HL-60 (cell line): ENCODE measurements around the gene CORO1C.
A peak's percentile ranks its signal among the peaks of the same experiment; 100 is the strongest.

Experiments
- CTCF ChIP-seq: IDR thresholded peaks from one replicate; pipeline ENCODE4 v1.5.1; 2011; ENCODE audit warnings: low read length, control low read depth, inconsistent platforms; ENCODE audit not compliant: insufficient read depth
- GABPA ChIP-seq: IDR thresholded peaks from 2 replicates; pipeline ENCODE4 v1.6.1; 2012; ENCODE audit warnings: low read depth
- POLR2AphosphoS5 ChIP-seq: IDR thresholded peaks from 2 replicates; pipeline ENCODE4 v1.6.1; 2012; ENCODE audit warnings: low read depth
- REST ChIP-seq: IDR thresholded peaks from 2 replicates; pipeline ENCODE4 v1.6.1; 2012; ENCODE audit warnings: low read depth; ENCODE audit not compliant: insufficient replicate concordance
- SPI1 ChIP-seq: IDR thresholded peaks from 2 replicates; pipeline ENCODE4 v1.6.1; 2012; ENCODE audit warnings: low read depth, mild to moderate bottlenecking, borderline replicate concordance

- TF ChIP-seq CTCF (peak; percentile 96), POLR2AphosphoS5 (no peak), GABPA (no peak), REST (no peak), SPI1 (no peak)
Measured at GRCh38 chr12:108664338-108665258, 66.7 kb downstream of the CORO1C start.
